GM12878 (cell line): ENCODE data around the gene TRIB2. TPM values are rescaled to one million over a fixed set of nuclear protein-coding genes. Genes with fewer than 3 reads are reported as not detected.

ENCODE experiments used
- ATAC-seq: fragments of 200-7000 bp; cut with Tn5 transposase; 3 replicates; pipeline ENCODE4 v1.9.1; 2020; ENCODE audit warnings: mild to moderate bottlenecking, moderate library complexity
- BruUV-seq: library from RNA; stranded (reverse); fragments of 400-500 nt; replicated peaks from 2 replicates; lab custom pipeline; 2021; lab: Mats Ljungman, UMichigan
- CTCF ChIA-PET: fragments of 300-600 bp; sonication (Branson Sonifier 250); formaldehyde crosslinking; extraction: SDS; loops from one replicate; lab custom pipeline; 2021; ENCODE audit warnings: inconsistent platforms; lab: Yijun Ruan, JAX
- POLR2A ChIA-PET: fragments of 350-600 bp; formaldehyde crosslinking; extraction: SDS; loops from one replicate; lab custom pipeline; 2021; ENCODE audit warnings: inconsistent platforms; lab: Charles Lee
- RAD21 ChIA-PET: fragments of 300-600 bp; sonication (Branson Sonifier 250); formaldehyde crosslinking; loops from one replicate; lab custom pipeline; 2023; ENCODE audit warnings: antibody characterized with exemption; ENCODE audit not compliant: unreplicated experiment; lab: Charles Lee
- SMC1A ChIA-PET: fragments of 300-600 bp; sonication (Branson Sonifier 250); formaldehyde crosslinking; loops from one replicate; lab custom pipeline; 2023; ENCODE audit not compliant: unreplicated experiment, uncharacterized antibody; lab: Charles Lee
- DNase-seq: peaks from one replicate; pipeline ENCODE4 v3.0.0-alpha.2; 2011; ENCODE audit warnings: low read depth, low spot score
- FAIRE-seq: peaks from 3 replicates; lab custom pipeline; 2011; peaks lifted over from hg19 to GRCh38; lab: Jason Lieb, UNC
- H2AFZ ChIP-seq: 2 replicates; pipeline ENCODE4 v1.6.0; 2011; ENCODE audit warnings: low read depth, low read length, control low read depth; ENCODE audit not compliant: control insufficient read depth
- H3K27ac ChIP-seq: 2 replicates; pipeline ENCODE4 v1.5.1; 2011; ENCODE audit warnings: control low read depth; ENCODE audit not compliant: control insufficient read depth, insufficient read depth
- H3K27me3 ChIP-seq, 2 experiments: replicated peaks in 1 of 2; 2 replicates each; pipeline versions ENCODE4 v1.6.0 to v1.6.1; 2011; ENCODE audit warnings: low read length in 1 of 2; ENCODE audit not compliant: control insufficient read depth in 2 of 2, insufficient read depth in 2 of 2
- H3K36me3 ChIP-seq, 2 experiments: 2 replicates each; pipeline ENCODE4 v1.5.1; 2011; ENCODE audit warnings: low read length in 1 of 2; ENCODE audit not compliant: control insufficient read depth in 2 of 2, insufficient read depth in 2 of 2
- H3K4me1 ChIP-seq: 2 replicates; pipeline ENCODE4 v1.6.1; 2011; ENCODE audit warnings: mild to moderate bottlenecking, low read length, moderate library complexity, mixed read lengths; ENCODE audit not compliant: control insufficient read depth, insufficient read depth
- H3K4me2 ChIP-seq: 2 replicates; pipeline ENCODE4 v1.6.0; 2011; ENCODE audit warnings: control low read depth; ENCODE audit not compliant: control insufficient read depth, insufficient read depth
- H3K4me3 ChIP-seq: fragments of 200-600 bp; sonication (generic); 2 replicates; pipeline ENCODE4 v1.5.1; 2016
- H3K79me2 ChIP-seq: 2 replicates; pipeline ENCODE4 v1.6.0; 2011; ENCODE audit warnings: low read length; ENCODE audit not compliant: control insufficient read depth, insufficient read depth
- H3K9ac ChIP-seq: 2 replicates; pipeline ENCODE4 v1.8.0; 2011; ENCODE audit warnings: low read length, control low read depth, mixed read lengths; ENCODE audit not compliant: control insufficient read depth, insufficient read depth
- H3K9me3 ChIP-seq: replicated peaks from 3 replicates; pipeline ENCODE4 v1.5.1; 2011; ENCODE audit warnings: mild to moderate bottlenecking, low read length; ENCODE audit not compliant: control insufficient read depth, insufficient read depth
- H4K20me1 ChIP-seq: 2 replicates; pipeline ENCODE4 v1.6.0; 2011; ENCODE audit not compliant: control insufficient read depth, insufficient read depth
- KDM1A ChIP-seq: fragments of 200-600 bp; sonication (generic); IDR thresholded peaks from 2 replicates; pipeline ENCODE4 v1.6.1; 2016; ENCODE audit warnings: borderline replicate concordance
- RAD21 ChIP-seq: IDR thresholded peaks from 2 replicates; pipeline ENCODE4 v1.6.1; 2011; ENCODE audit warnings: mild to moderate bottlenecking, low read depth, low read length, moderate library complexity; ENCODE audit not compliant: insufficient read depth
- RUNX3 ChIP-seq: IDR thresholded peaks from 2 replicates; pipeline ENCODE4 v1.6.1; 2012; ENCODE audit warnings: low read length, inconsistent platforms
- WGBS: methylation state at CpG from one replicate; pipeline ENCODE4 v1.1.6; 2016; ENCODE audit warnings: low lambda C conversion rate; ENCODE audit not compliant: insufficient replicate concordance, insufficient coverage; ENCODE audit errors: missing lambda C conversion rate; 5-methylcytosine and 5-hydroxymethylcytosine counted together
- in situ Hi-C: fragments of 300-500 bp; cut with MboI; formaldehyde crosslinking; loops from 9 replicates; pipeline ENCODE4 v1.14.3; 2018; ENCODE audit warnings: mixed read lengths
- intact Hi-C: fragments of 100-400 bp; cut with micrococcal nuclease; formaldehyde crosslinking; loops from one replicate; pipeline ENCODE4 v1.14.2; 2022; ENCODE audit not compliant: unreplicated experiment
- polyA plus RNA-seq, 11 experiments: library from polyadenylated mRNA; depleted of rRNA in 4 of 11; unstranded in 6 of 11; stranded (reverse) in 5 of 11; fragments of >200 nt; fragmentation: Nextera tagmentation in 4 of 11; fragmentation: Illumina TruSeq in 1 of 11; extraction: Ambion mirVana in 4 of 11; extraction: Trizol in 1 of 11; gene quantifications; 1 replicate in 1 of 11; 2 replicates in 10 of 11; pipeline versions ENCODE4 v1.2.1 to v1.2.3, GENCODE V29; 2011 to 2016; ENCODE audit warnings: inconsistent platforms in 2 of 11, missing spikeins in 2 of 11, low read depth in 1 of 11
- total RNA-seq, 4 experiments: library from RNA; depleted of rRNA in 3 of 4; stranded (reverse); fragments of >200 nt in 3 of 4; fragmentation: Illumina TruSeq in 1 of 4; extraction: Trizol in 1 of 4; gene quantifications; 2 replicates each; pipeline versions ENCODE4 v1.2.1 to v1.2.3, GENCODE V29; 2013 to 2021

The TRIB2 gene
- total and polyA plus RNA-seq, 10 of the 15 experiments (the other 5 are each of a cell fraction or from before 2014, with no cell fraction given) = 1.6 to 9.2 (median 5.2) TPM

DNA sequence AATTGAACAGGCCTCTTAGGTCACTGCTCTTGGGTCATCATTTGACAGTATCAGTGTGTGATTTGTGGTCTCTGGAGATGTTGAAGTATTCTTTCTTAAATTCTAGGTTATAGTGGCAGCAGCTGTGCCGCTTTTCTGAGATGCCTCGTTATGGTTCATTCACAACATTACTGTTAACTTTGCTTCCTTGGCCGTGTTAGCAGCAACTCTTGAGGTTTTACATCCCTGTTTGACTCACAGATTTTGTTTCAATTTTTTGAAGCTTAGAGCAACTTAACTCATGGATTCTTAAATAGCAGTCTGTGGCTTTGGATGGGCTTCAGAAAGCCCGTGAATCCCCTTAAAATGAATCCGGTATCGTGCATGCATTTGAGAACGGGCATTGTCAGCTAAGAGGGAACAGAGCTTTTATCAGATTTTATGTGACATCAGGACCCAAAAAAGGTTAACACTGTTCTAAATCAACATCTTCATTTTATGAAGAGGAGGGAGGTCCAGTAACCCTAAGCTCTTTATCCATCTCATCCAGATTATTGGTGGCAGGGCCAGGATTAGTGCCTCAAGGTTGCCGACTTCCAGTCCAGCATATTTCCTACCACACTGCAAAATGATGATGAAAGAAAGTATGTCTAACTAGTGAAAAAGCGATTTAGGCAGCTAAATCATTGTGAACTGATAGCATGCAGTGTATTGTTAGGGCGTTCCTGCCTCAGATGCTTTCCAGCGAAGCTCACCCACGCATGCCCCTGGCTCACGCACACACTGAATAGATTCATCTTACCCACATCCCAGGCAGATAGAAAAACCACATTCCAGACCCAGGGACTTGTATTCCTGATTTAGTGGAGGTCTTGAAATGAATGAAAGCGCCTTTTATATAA, 5.1 kb downstream of the TRIB2 start:
- no peak overlapping the region for H3K27ac ChIP-seq
- RAD21 ChIA-PET = interaction anchor here (1.1 to 1.6 kb wide), 3 partner anchors 209 to 892 kb away, joined by 3 to 6 read pairs (median 3); no protein-coding TSS in a partner anchor
- H3K9me3 ChIP-seq = no peaks in the 10 kb centered on the region
- no peak overlapping the region for H3K9ac ChIP-seq
- H2AFZ ChIP-seq = no peak overlapping the region
- H3K27me3 ChIP-seq = peaks cover 0 to 18% of the 10 kb centered on the region in 2 experiments; a peak in 2 of 4 replicates
- in situ Hi-C loops = no loop called here
- no peaks in the 10 kb centered on the region for H3K79me2 ChIP-seq
- H3K4me3 ChIP-seq = no peak overlapping the region
- no peak for DNase-seq
- TF ChIP-seq RAD21 (no peak), KDM1A (no peak), RUNX3 (peak; percentile 33)
- 55% methylated on average over 14 of the region's 14 CpGs for WGBS
- no peaks in the 10 kb centered on the region; a peak in 1 of 4 replicates for H3K36me3 ChIP-seq
- POLR2A ChIA-PET = no interaction called here
- no peak for ATAC-seq
- intact Hi-C loops = loop anchor here (10.0 kb wide), 1 partner anchor 677 kb away; no protein-coding TSS in a partner anchor
- peaks cover 7% of the 10 kb centered on the region for H3K4me1 ChIP-seq
- BruUV-seq = no TSS peak
- FAIRE-seq = peak; percentile 49
- H3K4me2 ChIP-seq = 0 out of 2 replicates have a peak overlapping the region, but pooled peaks have one; percentile 7
- SMC1A ChIA-PET = interaction anchor here (1.0 to 1.2 kb wide), 4 partner anchors 11 to 892 kb away, joined by 3 to 5 read pairs (median 4); no protein-coding TSS in a partner anchor
- 0 out of 2 replicates have a peak, but pooled peaks cover 3% of the 10 kb centered on the region for H4K20me1 ChIP-seq
- CTCF ChIA-PET = interaction anchor here (0.8 to 2.1 kb wide), 7 partner anchors 14 to 940 kb away, joined by 3 to 8 read pairs (median 4); no protein-coding TSS in a partner anchor
